ENCODE measurements around the gene SAFB. TPM values are rescaled to one million over a fixed set of nuclear protein-coding genes. Genes with fewer than 3 reads are reported as not detected.
A peak's percentile ranks its signal among the peaks of the same experiment; 100 is the strongest.

Gene SAFB
- total and polyA plus RNA-seq, 2 experiments from 2014 or later = 36.5 to 49.4 TPM

DNA sequence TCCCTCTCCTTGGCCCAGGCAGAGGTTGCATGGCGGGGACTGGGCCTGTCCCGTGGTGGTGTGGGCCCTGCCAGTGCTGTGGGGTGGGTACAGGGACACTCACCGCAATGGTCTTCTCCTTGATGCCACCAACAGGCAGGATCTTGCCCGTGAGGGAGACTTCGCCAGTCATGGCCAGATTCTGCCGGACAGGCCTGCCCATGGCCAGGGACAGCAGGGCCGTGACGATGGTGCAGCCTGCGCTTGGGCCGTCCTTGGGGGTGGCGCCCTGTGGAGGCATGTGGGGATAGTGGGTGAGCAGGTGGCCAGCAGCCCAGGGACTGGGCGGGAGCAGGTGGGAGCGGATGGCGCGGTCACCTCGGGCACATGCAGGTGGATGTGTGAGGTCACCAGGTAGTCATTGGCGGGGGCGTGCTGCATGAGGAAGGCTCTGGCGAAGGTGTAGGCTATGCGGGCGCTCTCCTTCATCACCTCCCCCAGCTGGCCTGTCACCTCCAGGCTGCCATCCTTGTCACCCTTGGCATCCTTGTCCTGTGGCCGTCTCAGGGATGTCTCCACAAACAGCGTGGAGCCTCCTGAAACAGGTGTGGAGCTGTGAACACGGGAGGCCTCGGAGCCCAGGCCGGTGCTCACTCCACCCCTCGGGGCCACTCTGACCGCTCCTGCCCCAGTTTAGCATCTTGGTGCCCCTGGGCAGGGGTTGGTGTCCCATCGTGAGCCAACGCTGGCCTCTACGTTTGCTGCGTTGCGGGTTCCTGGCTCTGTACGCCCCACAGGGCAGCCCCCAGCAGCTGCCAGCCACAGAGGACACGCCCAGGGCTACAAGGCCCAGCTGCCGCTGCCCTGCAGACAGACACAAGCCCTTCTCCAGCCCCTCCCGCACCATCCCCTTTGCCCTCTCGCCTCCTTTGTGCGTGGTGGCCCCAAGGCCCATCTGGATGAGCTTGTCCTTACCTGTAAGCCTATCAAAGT, 70.6 kb downstream of the SAFB start:
- H3K27me3 ChIP-seq (replicated peaks; ENCODE audit: insufficient read depth) = no peaks in the 10 kb centered on the region
- 88 to 89% methylated on average over 36 to 39 of the region's 39 CpGs for WGBS, 2 experiments (ENCODE audit: low coverage in 1 of 2, low lambda C conversion rate in 2 of 2, missing lambda C conversion rate in 2 of 2)
- no peak for DNase-seq
- H3K79me2 ChIP-seq (ENCODE audit: insufficient read depth) = peaks cover 66% of the 10 kb centered on the region
- no peak overlapping the region for H3K4me3 ChIP-seq
- no peaks in the 10 kb centered on the region for H3K9me3 ChIP-seq (ENCODE audit: low read depth)
- peak overlapping the region; percentile 77 for H3K27ac ChIP-seq
- no peaks in the 10 kb centered on the region for H3K9me2 ChIP-seq (ENCODE audit: insufficient read depth)
- no peak overlapping the region for H3K9ac ChIP-seq
- H2AFZ ChIP-seq = no peak overlapping the region
- peaks cover 16% of the 10 kb centered on the region; the same call in 1 of the 2 replicates for H3F3A ChIP-seq (ENCODE audit: insufficient read depth)
- no peaks in the 10 kb centered on the region for H3K4me1 ChIP-seq (ENCODE audit: insufficient read depth)
- no peak overlapping the region for H3K4me2 ChIP-seq (ENCODE audit: unreplicated experiment)
- no peak for TF ChIP-seq EZH2 (IDR thresholded peaks at IDR 0.05; ENCODE audit: insufficient read depth, poor library complexity, severe bottlenecking)
- TF ChIP-seq EZH2phosphoT487 (IDR thresholded peaks at IDR 0.05; ENCODE audit: insufficient read depth, low read depth) = no peak
- peaks cover 19% of the 10 kb centered on the region; the same call in 1 of the 2 replicates for H3K36me3 ChIP-seq (ENCODE audit: low read depth)
- in situ Hi-C loops (cut with MboI) = no loop called here
- H4K20me1 ChIP-seq (ENCODE audit: insufficient read depth) = peaks cover 9% of the 10 kb centered on the region; the same call in 1 of the 2 replicates

DNA sequence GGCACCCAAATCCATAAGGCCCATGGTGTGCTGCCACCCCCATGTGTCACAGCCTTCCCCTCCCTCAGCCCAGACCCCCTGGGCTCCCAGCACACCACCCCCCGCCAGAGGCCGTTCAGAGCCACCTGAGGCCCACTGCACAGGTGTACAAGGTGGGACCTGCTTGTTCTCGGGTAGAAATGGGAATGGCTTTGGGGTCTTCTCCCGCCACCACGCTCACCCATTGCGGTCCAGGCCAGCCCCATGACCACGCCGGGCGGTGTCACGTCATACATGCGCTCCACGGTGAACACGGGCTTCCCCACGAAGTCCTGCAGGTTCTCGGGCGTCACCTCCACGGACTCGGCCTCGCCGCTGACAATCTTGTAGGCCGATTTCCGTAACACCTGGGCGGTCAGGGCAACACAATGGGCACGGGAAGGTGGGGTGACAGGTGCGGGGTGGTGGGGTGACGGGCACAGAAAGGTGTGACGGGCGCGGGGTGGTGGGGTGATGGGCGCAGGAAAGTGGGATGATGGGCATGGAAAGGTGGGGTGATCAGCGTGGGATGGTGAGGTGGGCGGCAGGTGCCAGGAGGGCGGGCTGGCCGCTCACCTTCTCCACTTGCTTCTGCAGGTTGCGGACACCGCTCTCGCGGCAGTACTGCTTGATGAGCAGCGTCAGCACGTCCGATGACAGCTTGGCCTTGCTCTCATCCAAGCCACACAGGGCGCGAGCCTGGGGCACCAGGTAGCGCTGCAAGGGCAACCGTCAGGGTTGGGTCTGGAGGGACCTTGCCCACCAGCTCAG, 71.5 kb downstream of the SAFB start:
- peaks cover 27% of the 10 kb centered on the region; the same call in 1 of the 2 replicates for H3K36me3 ChIP-seq (ENCODE audit: low read depth)
- no peaks in the 10 kb centered on the region for H3K9me2 ChIP-seq (ENCODE audit: insufficient read depth)
- in situ Hi-C loops (cut with MboI) = no loop called here
- H3K4me1 ChIP-seq (ENCODE audit: insufficient read depth) = no peaks in the 10 kb centered on the region
- H3K27me3 ChIP-seq (replicated peaks; ENCODE audit: insufficient read depth) = no peaks in the 10 kb centered on the region
- H3K9ac ChIP-seq = no peak overlapping the region
- H3K4me2 ChIP-seq (ENCODE audit: unreplicated experiment) = no peak overlapping the region
- TF ChIP-seq EZH2phosphoT487 (IDR thresholded peaks at IDR 0.05; ENCODE audit: insufficient read depth, low read depth) = no peak
- TF ChIP-seq EZH2 (IDR thresholded peaks at IDR 0.05; ENCODE audit: insufficient read depth, poor library complexity, severe bottlenecking) = no peak
- peaks cover 16% of the 10 kb centered on the region; the same call in 1 of the 2 replicates for H3F3A ChIP-seq (ENCODE audit: insufficient read depth)
- DNase-seq = no peak
- no peak overlapping the region for H3K27ac ChIP-seq
- H3K9me3 ChIP-seq (ENCODE audit: low read depth) = no peaks in the 10 kb centered on the region
- no peak overlapping the region for H3K4me3 ChIP-seq
- H4K20me1 ChIP-seq (ENCODE audit: insufficient read depth) = peaks cover 9% of the 10 kb centered on the region; the same call in 1 of the 2 replicates
- no peak overlapping the region for H2AFZ ChIP-seq
- 90 to 96% methylated on average over 30 to 45 of the region's 45 CpGs for WGBS, 2 experiments (ENCODE audit: low coverage in 1 of 2, low lambda C conversion rate in 2 of 2, missing lambda C conversion rate in 2 of 2)
- H3K79me2 ChIP-seq (ENCODE audit: insufficient read depth) = peaks cover 66% of the 10 kb centered on the region

DNA sequence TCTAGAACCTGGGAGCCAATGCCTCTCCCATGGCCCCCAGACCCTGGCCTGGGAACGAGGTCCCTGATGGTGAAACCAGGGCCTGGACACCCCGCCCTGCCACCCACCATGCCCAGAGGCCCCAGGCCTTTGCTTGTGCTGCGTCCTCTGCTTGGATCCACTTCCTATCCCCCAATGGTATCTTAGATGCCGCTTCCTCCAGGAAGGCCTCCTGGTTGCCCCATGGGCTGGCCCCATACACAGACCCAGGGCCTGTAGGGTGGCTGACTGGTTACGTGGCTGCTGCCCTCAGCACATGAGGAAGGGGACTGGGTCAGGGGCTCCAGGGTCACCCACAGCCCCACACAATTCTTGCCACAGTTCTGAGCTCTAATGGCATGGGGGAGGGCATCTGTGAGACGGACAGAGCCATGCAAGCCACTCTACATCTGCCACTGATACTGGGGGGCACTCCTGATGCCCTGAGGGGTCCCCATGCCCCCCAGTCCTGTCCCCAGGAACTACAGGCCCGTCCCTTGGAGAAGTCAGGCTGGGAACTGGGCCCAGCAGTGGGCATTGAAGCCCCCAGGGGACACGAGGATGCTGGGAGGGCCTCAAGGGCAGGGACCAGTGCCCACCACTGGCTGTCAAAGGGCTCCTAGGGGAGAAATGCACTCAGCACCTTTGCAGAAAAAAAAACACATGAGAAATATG, 72.2 kb downstream of the SAFB start:
- in situ Hi-C loops (cut with MboI) = no loop called here
- Histone ChIP-seq H3K79me2 (ENCODE audit: insufficient read depth) (peaks cover 66% of the 10 kb centered on the region), H3K36me3 (ENCODE audit: low read depth) (peaks cover 29% of the 10 kb centered on the region; the same call in 1 of the 2 replicates), H3F3A (ENCODE audit: insufficient read depth) (peaks cover 19% of the 10 kb centered on the region), H3K4me2 (ENCODE audit: unreplicated experiment) (no peak overlapping the region), H3K9me3 (ENCODE audit: low read depth) (no peaks in the 10 kb centered on the region), H3K9ac (no peak overlapping the region), H2AFZ (no peak overlapping the region), H3K4me3 (no peak overlapping the region), H3K4me1 (ENCODE audit: insufficient read depth) (no peaks in the 10 kb centered on the region), H4K20me1 (ENCODE audit: insufficient read depth) (peaks cover 9% of the 10 kb centered on the region; the same call in 1 of the 2 replicates), H3K27me3 (replicated peaks; ENCODE audit: insufficient read depth) (no peaks in the 10 kb centered on the region), H3K27ac (no peak overlapping the region), H3K9me2 (ENCODE audit: insufficient read depth) (no peaks in the 10 kb centered on the region)
- 88 to 90% methylated on average over 8 of the region's 8 CpGs for WGBS, 2 experiments (ENCODE audit: low coverage in 1 of 2, low lambda C conversion rate in 2 of 2, missing lambda C conversion rate in 2 of 2)
- DNase-seq = no peak
- TF ChIP-seq EZH2 (IDR thresholded peaks at IDR 0.05; ENCODE audit: insufficient read depth, poor library complexity, severe bottlenecking) (no peak), EZH2phosphoT487 (IDR thresholded peaks at IDR 0.05; ENCODE audit: insufficient read depth, low read depth) (no peak)
